Measurements from ENCODE around the gene TCIRG1. TPM values are rescaled to one million over a fixed set of nuclear protein-coding genes. Genes with fewer than 3 reads are reported as not detected.

The TCIRG1 gene
- total RNA-seq, 1 donor from 2014 or later, result 121 TPM

DNA sequence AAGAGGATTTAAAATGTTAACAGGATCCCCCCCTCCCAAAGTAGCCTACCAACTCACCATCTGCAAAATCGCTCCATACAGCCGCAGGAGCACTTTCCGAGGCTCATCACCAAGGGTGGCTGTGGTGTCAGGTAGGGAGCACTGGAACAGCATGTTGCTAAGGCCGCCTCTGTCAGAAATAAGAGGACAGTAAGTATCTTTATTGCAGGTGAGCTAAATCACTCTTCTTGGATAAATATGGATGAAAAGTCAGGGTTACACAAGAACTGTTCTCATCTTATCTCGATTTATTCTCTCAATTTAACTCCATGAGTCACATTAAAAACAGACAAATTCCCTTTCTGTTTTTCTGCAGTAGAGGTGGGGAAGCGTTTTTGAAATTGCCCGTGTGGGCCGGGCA is 58.1 kb downstream of the TCIRG1 start:
- H3K4me1 ChIP-seq, result peaks cover 4% of the 10 kb centered on the region
- DNase-seq (ENCODE audit: extremely low spot score in 2 of 2), result no peak
- no peak for TF ChIP-seq POLR2AphosphoS5 (IDR thresholded peaks at IDR 0.05; ENCODE audit: insufficient read depth in 1 of 2, low read depth in 1 of 2)
- no peak for TF ChIP-seq POLR2A (IDR thresholded peaks at IDR 0.05)
- TF ChIP-seq, protein P1, sequence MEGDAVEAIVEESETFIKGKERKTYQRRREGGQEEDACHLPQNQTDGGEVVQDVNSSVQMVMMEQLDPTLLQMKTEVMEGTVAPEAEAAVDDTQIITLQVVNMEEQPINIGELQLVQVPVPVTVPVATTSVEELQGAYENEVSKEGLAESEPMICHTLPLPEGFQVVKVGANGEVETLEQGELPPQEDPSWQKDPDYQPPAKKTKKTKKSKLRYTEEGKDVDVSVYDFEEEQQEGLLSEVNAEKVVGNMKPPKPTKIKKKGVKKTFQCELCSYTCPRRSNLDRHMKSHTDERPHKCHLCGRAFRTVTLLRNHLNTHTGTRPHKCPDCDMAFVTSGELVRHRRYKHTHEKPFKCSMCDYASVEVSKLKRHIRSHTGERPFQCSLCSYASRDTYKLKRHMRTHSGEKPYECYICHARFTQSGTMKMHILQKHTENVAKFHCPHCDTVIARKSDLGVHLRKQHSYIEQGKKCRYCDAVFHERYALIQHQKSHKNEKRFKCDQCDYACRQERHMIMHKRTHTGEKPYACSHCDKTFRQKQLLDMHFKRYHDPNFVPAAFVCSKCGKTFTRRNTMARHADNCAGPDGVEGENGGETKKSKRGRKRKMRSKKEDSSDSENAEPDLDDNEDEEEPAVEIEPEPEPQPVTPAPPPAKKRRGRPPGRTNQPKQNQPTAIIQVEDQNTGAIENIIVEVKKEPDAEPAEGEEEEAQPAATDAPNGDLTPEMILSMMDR (IDR thresholded peaks at IDR 0.05), result no peak
- H3K27me3 ChIP-seq, result no peaks in the 10 kb centered on the region
- intact Hi-C loops (cut with DNase I), result no loop called here
- H3K9me3 ChIP-seq, result no peaks in the 10 kb centered on the region
- no peaks in the 10 kb centered on the region for H3K36me3 ChIP-seq
- no peak overlapping the region for H3K27ac ChIP-seq
- H3K4me3 ChIP-seq, result no peak overlapping the region

DNA sequence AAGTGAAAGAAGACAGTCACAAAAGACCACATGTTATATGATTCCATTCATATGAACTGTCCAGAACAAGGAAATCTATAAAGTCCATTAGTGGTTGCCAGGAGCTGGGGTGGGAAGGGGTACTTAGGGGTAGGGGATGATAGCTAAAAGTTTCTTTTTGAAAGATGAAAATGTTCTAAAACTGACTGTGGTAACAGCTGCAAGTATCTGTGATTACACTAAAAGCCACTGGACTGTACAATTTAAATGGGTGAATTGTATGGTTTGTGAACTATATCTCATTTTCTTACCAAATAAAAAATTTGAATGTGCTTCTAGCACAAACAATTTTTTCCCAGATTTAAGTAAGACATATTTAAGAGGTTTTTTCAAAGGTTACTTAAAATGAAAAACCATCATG is 60.2 kb downstream of the TCIRG1 start:
- H3K4me1 ChIP-seq, result peaks cover 4% of the 10 kb centered on the region
- H3K27me3 ChIP-seq, result no peaks in the 10 kb centered on the region
- TF ChIP-seq, protein P1 (IDR thresholded peaks at IDR 0.05), result no peak
- TF ChIP-seq POLR2A (IDR thresholded peaks at IDR 0.05) (no peak), POLR2AphosphoS5 (IDR thresholded peaks at IDR 0.05; ENCODE audit: insufficient read depth in 1 of 2, low read depth in 1 of 2) (no peak)
- no peak for DNase-seq (ENCODE audit: extremely low spot score in 2 of 2)
- H3K9me3 ChIP-seq, result no peaks in the 10 kb centered on the region
- H3K36me3 ChIP-seq, result no peaks in the 10 kb centered on the region
- intact Hi-C loops (cut with DNase I), result no loop called here
- H3K27ac ChIP-seq, result no peak overlapping the region
- H3K4me3 ChIP-seq, result no peak overlapping the region

DNA sequence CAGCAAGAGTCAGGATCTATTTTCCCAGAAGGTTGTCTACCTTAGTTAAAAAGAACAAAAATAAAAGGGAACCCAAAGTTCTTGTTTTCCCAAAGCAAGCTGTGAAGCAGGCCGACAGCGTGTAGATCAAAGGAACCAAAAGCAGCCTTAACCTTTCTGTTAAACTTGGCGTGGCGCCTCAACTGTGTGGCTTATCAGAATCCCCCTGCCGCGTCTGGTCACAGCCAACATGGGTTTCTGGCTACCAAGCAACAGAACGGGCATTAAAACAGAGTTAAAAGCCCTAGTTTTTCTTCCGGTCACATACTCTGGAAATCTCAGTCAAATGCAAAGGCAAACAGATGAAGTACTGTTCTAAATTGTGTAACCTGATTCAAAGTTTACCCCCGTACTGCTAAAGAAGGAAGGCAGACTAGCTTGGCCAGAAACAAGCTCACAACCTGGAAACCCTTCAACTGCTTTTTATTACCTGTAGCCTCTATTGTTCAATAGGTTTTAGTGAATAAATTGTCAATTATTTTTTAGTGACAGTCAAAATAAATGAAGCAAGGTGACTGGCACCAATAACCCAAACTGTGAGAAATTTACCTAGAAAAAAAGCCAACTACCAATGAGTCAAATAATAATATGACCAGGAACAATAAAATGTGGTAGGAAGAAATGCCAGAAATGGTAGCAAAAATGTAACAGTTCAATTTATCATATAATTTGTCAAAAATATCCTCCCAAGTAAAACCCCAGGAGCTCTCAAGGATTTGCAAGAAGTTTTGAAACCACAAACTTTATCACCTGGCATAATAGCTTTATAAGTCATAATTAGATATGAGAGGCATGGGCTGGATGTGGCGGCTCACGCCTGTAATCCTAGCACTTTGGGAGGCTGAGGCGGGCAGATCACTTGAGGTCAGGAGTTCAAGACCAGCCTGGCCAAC is 60.9 kb downstream of the TCIRG1 start:
- intact Hi-C loops (cut with DNase I), result no loop called here
- Histone ChIP-seq H3K9me3 (no peaks in the 10 kb centered on the region), H3K36me3 (no peaks in the 10 kb centered on the region), H3K27ac (no peak overlapping the region), H3K27me3 (no peaks in the 10 kb centered on the region), H3K4me1 (peaks cover 4% of the 10 kb centered on the region), H3K4me3 (no peak overlapping the region)
- TF ChIP-seq POLR2AphosphoS5 (IDR thresholded peaks at IDR 0.05; ENCODE audit: insufficient read depth in 1 of 2, low read depth in 1 of 2) (no peak), POLR2A (IDR thresholded peaks at IDR 0.05) (no peak)
- TF ChIP-seq, protein P1 (IDR thresholded peaks at IDR 0.05), result no peak
- DNase-seq (ENCODE audit: extremely low spot score in 2 of 2), result no peak

Small RNAs within 50 kb of the gene (microRNA-seq; reads per million reads assigned to microRNA genes)
- gene MIR4691 (ENCODE audit: borderline number of aligned reads, borderline replicate concordance) (not detected), gene MIR6753 (ENCODE audit: borderline number of aligned reads, borderline replicate concordance) (not detected), gene MIR7113 (ENCODE audit: borderline number of aligned reads, borderline replicate concordance) (not detected)

Small RNAs within 50 kb of the gene (small RNA-seq; reads per million reads assigned to genes)
- not detected for gene MIR6753

Other genes starting within 250 kb of the TCIRG1 start
- gene UNC93B1, start 34.9 kb upstream of the TCIRG1 start, total RNA-seq, result 30.4 TPM
- 22.1 TPM for gene ALDH3B1, start 28.7 kb upstream of the TCIRG1 start, total RNA-seq
- 118 TPM for gene NDUFS8, start 8.3 kb upstream of the TCIRG1 start, total RNA-seq
- gene CHKA, start 82.4 kb downstream of the TCIRG1 start, total RNA-seq, result 18.2 TPM
- 35.4 TPM for gene KMT5B, start 174.3 kb downstream of the TCIRG1 start, total RNA-seq
- gene C11orf24, start 232.9 kb downstream of the TCIRG1 start, total RNA-seq, result 38.1 TPM